GM12878 (cell line): Measurements from ENCODE around the gene FAM229B. TPM values are rescaled to one million over a fixed set of nuclear protein-coding genes. Genes with fewer than 3 reads are reported as not detected.

Source experiments
- ATAC-seq: fragments of 200-7000 bp; cut with Tn5 transposase; 3 replicates; pipeline ENCODE4 v1.9.1; 2020; ENCODE audit warnings: mild to moderate bottlenecking, moderate library complexity
- BruUV-seq: library from RNA; stranded (reverse); fragments of 400-500 nt; replicated peaks from 2 replicates; lab custom pipeline; 2021; lab: Mats Ljungman, UMichigan
- CTCF ChIA-PET: fragments of 300-600 bp; sonication (Branson Sonifier 250); formaldehyde crosslinking; extraction: SDS; loops from one replicate; lab custom pipeline; 2021; ENCODE audit warnings: inconsistent platforms; lab: Yijun Ruan, JAX
- POLR2A ChIA-PET: fragments of 350-600 bp; formaldehyde crosslinking; extraction: SDS; loops from one replicate; lab custom pipeline; 2021; ENCODE audit warnings: inconsistent platforms; lab: Charles Lee
- RAD21 ChIA-PET: fragments of 300-600 bp; sonication (Branson Sonifier 250); formaldehyde crosslinking; loops from one replicate; lab custom pipeline; 2023; ENCODE audit warnings: antibody characterized with exemption; ENCODE audit not compliant: unreplicated experiment; lab: Charles Lee
- SMC1A ChIA-PET: fragments of 300-600 bp; sonication (Branson Sonifier 250); formaldehyde crosslinking; loops from one replicate; lab custom pipeline; 2023; ENCODE audit not compliant: unreplicated experiment, uncharacterized antibody; lab: Charles Lee
- DNase-seq: peaks from one replicate; pipeline ENCODE4 v3.0.0-alpha.2; 2011; ENCODE audit warnings: low read depth, low spot score
- FAIRE-seq: peaks from 3 replicates; lab custom pipeline; 2011; peaks lifted over from hg19 to GRCh38; lab: Jason Lieb, UNC
- H2AFZ ChIP-seq: 2 replicates; pipeline ENCODE4 v1.6.0; 2011; ENCODE audit warnings: low read depth, low read length, control low read depth; ENCODE audit not compliant: control insufficient read depth
- H3K27ac ChIP-seq: 2 replicates; pipeline ENCODE4 v1.5.1; 2011; ENCODE audit warnings: control low read depth; ENCODE audit not compliant: control insufficient read depth, insufficient read depth
- H3K27me3 ChIP-seq, 2 experiments: replicated peaks in 1 of 2; 2 replicates each; pipeline versions ENCODE4 v1.6.0 to v1.6.1; 2011; ENCODE audit warnings: low read length in 1 of 2; ENCODE audit not compliant: control insufficient read depth in 2 of 2, insufficient read depth in 2 of 2
- H3K36me3 ChIP-seq, 2 experiments: 2 replicates each; pipeline ENCODE4 v1.5.1; 2011; ENCODE audit warnings: low read length in 1 of 2; ENCODE audit not compliant: control insufficient read depth in 2 of 2, insufficient read depth in 2 of 2
- H3K4me1 ChIP-seq: 2 replicates; pipeline ENCODE4 v1.6.1; 2011; ENCODE audit warnings: mild to moderate bottlenecking, low read length, moderate library complexity, mixed read lengths; ENCODE audit not compliant: control insufficient read depth, insufficient read depth
- H3K4me2 ChIP-seq: 2 replicates; pipeline ENCODE4 v1.6.0; 2011; ENCODE audit warnings: control low read depth; ENCODE audit not compliant: control insufficient read depth, insufficient read depth
- H3K4me3 ChIP-seq: fragments of 200-600 bp; sonication (generic); 2 replicates; pipeline ENCODE4 v1.5.1; 2016
- H3K79me2 ChIP-seq: 2 replicates; pipeline ENCODE4 v1.6.0; 2011; ENCODE audit warnings: low read length; ENCODE audit not compliant: control insufficient read depth, insufficient read depth
- H3K9ac ChIP-seq: 2 replicates; pipeline ENCODE4 v1.8.0; 2011; ENCODE audit warnings: low read length, control low read depth, mixed read lengths; ENCODE audit not compliant: control insufficient read depth, insufficient read depth
- H3K9me3 ChIP-seq: replicated peaks from 3 replicates; pipeline ENCODE4 v1.5.1; 2011; ENCODE audit warnings: mild to moderate bottlenecking, low read length; ENCODE audit not compliant: control insufficient read depth, insufficient read depth
- H4K20me1 ChIP-seq: 2 replicates; pipeline ENCODE4 v1.6.0; 2011; ENCODE audit not compliant: control insufficient read depth, insufficient read depth
- ATF7 ChIP-seq: fragments of 450-650 bp; IDR thresholded peaks from 2 replicates; pipeline ENCODE4 v1.6.1; 2016; ENCODE audit warnings: low read depth, mild to moderate bottlenecking
- E4F1 ChIP-seq: fragments of 450-650 bp; IDR thresholded peaks from 2 replicates; pipeline ENCODE4 v1.6.1; 2018; ENCODE audit warnings: borderline replicate concordance, mild to moderate bottlenecking; ENCODE audit not compliant: partially characterized antibody
- EED ChIP-seq: sonication (generic); IDR thresholded peaks from 2 replicates; pipeline ENCODE4 v1.6.1; 2016; ENCODE audit warnings: antibody characterized with exemption, low read depth
- HSF1 ChIP-seq: fragments of 150-350 bp; IDR thresholded peaks from 2 replicates; pipeline ENCODE4 v1.6.1; 2014; ENCODE audit warnings: mild to moderate bottlenecking, low read depth, low read length
- MYB ChIP-seq: fragments of 150-350 bp; IDR thresholded peaks from 2 replicates; pipeline ENCODE4 v1.6.1; 2014; ENCODE audit warnings: mild to moderate bottlenecking, low read depth, low read length, borderline replicate concordance
- PML ChIP-seq: IDR thresholded peaks from 2 replicates; pipeline ENCODE4 v1.6.1; 2012; ENCODE audit warnings: low read length, inconsistent platforms
- SUZ12 ChIP-seq: fragments of 200-600 bp; sonication (generic); IDR thresholded peaks from one replicate; pipeline ENCODE4 v1.6.1; 2018; ENCODE audit warnings: antibody characterized with exemption, mild to moderate bottlenecking; ENCODE audit not compliant: unreplicated experiment
- ZNF592 ChIP-seq: fragments of 450-650 bp; IDR thresholded peaks from 2 replicates; pipeline ENCODE4 v1.6.1; 2017; ENCODE audit warnings: mild to moderate bottlenecking, moderate library complexity
- WGBS: methylation state at CpG from one replicate; pipeline ENCODE4 v1.1.6; 2016; ENCODE audit warnings: low lambda C conversion rate; ENCODE audit not compliant: insufficient replicate concordance, insufficient coverage; ENCODE audit errors: missing lambda C conversion rate; 5-methylcytosine and 5-hydroxymethylcytosine counted together
- in situ Hi-C: fragments of 300-500 bp; cut with MboI; formaldehyde crosslinking; loops from 9 replicates; pipeline ENCODE4 v1.14.3; 2018; ENCODE audit warnings: mixed read lengths
- intact Hi-C: fragments of 100-400 bp; cut with micrococcal nuclease; formaldehyde crosslinking; loops from one replicate; pipeline ENCODE4 v1.14.2; 2022; ENCODE audit not compliant: unreplicated experiment
- polyA plus RNA-seq, 11 experiments: library from polyadenylated mRNA; depleted of rRNA in 4 of 11; unstranded in 6 of 11; stranded (reverse) in 5 of 11; fragments of >200 nt; fragmentation: Nextera tagmentation in 4 of 11; fragmentation: Illumina TruSeq in 1 of 11; extraction: Ambion mirVana in 4 of 11; extraction: Trizol in 1 of 11; gene quantifications; 1 replicate in 1 of 11; 2 replicates in 10 of 11; pipeline versions ENCODE4 v1.2.1 to v1.2.3, GENCODE V29; 2011 to 2016; ENCODE audit warnings: inconsistent platforms in 2 of 11, missing spikeins in 2 of 11, low read depth in 1 of 11
- total RNA-seq, 4 experiments: library from RNA; depleted of rRNA in 3 of 4; stranded (reverse); fragments of >200 nt in 3 of 4; fragmentation: Illumina TruSeq in 1 of 4; extraction: Trizol in 1 of 4; gene quantifications; 2 replicates each; pipeline versions ENCODE4 v1.2.1 to v1.2.3, GENCODE V29; 2013 to 2021
- TF ChIP-seq, protein P1 (sequence below): IDR thresholded peaks from 2 replicates; pipeline ENCODE4 v1.6.1; 2012; ENCODE audit warnings: low read depth, low read length, improper control_type of control experiment

The FAM229B gene
- total and polyA plus RNA-seq, 10 of the 15 experiments (the other 5 are each of a cell fraction or from before 2014, with no cell fraction given), result 0.82 to 5.7 (median 3.1) TPM

DNA sequence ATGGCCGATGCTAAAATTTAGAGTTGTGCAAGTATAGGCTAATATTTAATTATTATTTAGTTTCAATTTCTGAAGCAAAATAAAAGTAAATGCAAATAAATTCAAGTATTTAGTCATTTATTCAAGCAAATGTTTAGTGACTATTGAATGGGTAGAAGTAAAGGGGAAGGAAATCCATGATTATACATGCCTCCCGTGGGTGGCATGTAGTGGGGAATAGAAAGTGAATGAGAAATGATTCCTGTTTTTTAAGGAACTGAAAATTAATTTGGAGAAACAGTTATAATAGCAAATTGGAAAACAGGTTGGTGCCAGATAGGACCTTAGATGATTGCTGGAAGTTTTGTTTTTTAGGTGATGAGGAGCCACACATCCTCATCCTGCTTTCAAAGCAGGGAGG lies 35.4 kb downstream of the FAM229B start:
- Histone ChIP-seq H3K4me1 (no peaks in the 10 kb centered on the region), H3K36me3 (no peaks in the 10 kb centered on the region), H3K9me3 (no peaks in the 10 kb centered on the region), H3K4me2 (no peak overlapping the region), H3K9ac (no peak overlapping the region), H3K4me3 (no peak overlapping the region), H4K20me1 (no peaks in the 10 kb centered on the region), H3K79me2 (no peaks in the 10 kb centered on the region), H3K27me3 (no peaks in the 10 kb centered on the region), H3K27ac (no peak overlapping the region), H2AFZ (no peak overlapping the region)
- RAD21 ChIA-PET, result no interaction called here
- SMC1A ChIA-PET, result no interaction called here
- intact Hi-C loops (no loop called here), in situ Hi-C loops (no loop called here)
- FAIRE-seq (no peak), ATAC-seq (no peak), DNase-seq (no peak)
- WGBS, result 47% methylated on average over 2 of the region's 2 CpGs
- TF ChIP-seq SUZ12 (no peak), E4F1 (no peak), MYB (no peak), HSF1 (no peak), ZNF592 (no peak), ATF7 (no peak), PML (no peak), EED (no peak)
- TF ChIP-seq, protein P1, sequence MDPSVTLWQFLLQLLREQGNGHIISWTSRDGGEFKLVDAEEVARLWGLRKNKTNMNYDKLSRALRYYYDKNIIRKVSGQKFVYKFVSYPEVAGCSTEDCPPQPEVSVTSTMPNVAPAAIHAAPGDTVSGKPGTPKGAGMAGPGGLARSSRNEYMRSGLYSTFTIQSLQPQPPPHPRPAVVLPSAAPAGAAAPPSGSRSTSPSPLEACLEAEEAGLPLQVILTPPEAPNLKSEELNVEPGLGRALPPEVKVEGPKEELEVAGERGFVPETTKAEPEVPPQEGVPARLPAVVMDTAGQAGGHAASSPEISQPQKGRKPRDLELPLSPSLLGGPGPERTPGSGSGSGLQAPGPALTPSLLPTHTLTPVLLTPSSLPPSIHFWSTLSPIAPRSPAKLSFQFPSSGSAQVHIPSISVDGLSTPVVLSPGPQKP, result no peak
- POLR2A ChIA-PET, result no interaction called here
- CTCF ChIA-PET, result interaction anchor here (0.9 kb wide), 1 partner anchor 39 kb away, joined by 3 read pairs; no protein-coding TSS in a partner anchor
- no TSS peak for BruUV-seq
